GM18867 (cell line): Measurements from ENCODE around the gene APBA2.

ENCODE experiments used
- ATAC-seq: cut with Tn5 transposase; IDR thresholded peaks from one replicate; pipeline ENCODE4 v1.9.1; 2021; ENCODE audit warnings: mild to moderate bottlenecking, moderate library complexity; ENCODE audit not compliant: unreplicated experiment

The APBA2 gene

GRCh38 chr15:28933710-28934445, 48.1 kb downstream of the APBA2 start:
- ATAC-seq, result no peak

- no peak for ATAC-seq
Measured at GRCh38 chr15:28934645-28935044, 48.9 kb downstream of the APBA2 start.

DNA sequence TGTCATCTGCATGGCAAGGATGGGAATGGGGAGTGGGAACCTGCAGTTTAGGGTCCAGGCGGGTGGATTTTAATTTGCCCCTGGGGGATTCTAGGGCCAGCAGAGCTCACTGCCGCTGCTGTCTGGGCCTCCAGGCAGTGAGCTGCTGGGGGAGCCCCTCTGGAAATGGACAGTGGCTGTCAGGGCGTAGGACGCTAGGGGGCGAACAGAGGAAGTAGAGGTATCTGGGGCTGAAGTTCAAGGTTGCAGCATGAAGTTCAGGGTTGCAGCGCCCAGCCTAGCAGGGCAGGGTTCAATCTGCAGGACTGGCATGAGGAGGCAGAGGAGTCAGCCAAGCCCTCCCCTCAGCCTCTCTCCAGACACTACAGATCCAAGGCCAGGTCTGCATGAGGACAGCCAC, 49.5 kb downstream of the APBA2 start:
- no peak for ATAC-seq

DNA sequence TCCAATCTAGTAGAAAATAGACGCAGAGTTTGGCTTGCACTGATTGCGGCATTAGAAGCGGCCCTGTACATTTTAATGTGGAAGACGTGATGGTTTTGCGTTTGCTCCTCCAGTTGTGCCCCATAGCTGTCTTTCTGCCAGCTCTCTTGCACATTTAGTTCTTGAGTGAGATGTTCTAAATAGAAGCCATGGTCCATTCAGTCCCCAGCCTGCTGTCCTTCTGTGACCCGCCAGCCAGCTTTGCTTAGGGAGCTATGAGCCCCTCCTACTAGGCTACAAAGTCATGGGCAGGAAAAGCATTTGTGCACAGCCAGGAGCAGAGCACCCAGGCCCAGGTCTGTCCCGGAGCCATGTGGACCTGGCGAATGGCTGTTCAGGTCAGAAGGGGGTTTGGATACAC, 50.3 kb downstream of the APBA2 start:
- ATAC-seq, result no peak

- ATAC-seq, result no peak
Measured at GRCh38 chr15:28936481-28936881, 50.7 kb downstream of the APBA2 start.

- ATAC-seq, result no peak
Measured at GRCh38 chr15:28937271-28937670, 51.5 kb downstream of the APBA2 start.

DNA sequence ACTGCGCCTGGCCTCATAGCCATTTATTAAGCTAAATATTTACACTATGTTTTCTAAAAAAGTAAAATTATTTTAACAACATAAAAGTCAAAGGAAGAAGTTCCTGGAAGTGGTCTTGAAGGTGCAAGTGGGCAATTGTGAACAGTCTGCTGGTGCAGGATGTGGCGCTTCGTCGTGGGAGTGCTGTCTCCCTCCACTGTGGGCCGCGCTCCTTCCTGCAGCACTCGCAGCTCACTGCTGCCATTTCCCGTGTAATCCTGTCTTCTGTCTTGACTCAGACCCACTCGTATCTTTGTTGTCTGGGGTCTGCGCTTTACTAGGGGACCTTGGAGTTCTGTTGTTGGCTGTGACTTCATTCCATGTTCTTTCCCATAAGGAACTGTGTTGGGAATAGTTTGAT, 56.3 kb downstream of the APBA2 start:
- ATAC-seq, result no peak

- no peak for ATAC-seq
Measured at GRCh38 chr15:28942571-28942970, 56.8 kb downstream of the APBA2 start.

GRCh38 chr15:28943146-28943545, 57.4 kb downstream of the APBA2 start:
- no peak for ATAC-seq

- ATAC-seq, result no peak
Measured at GRCh38 chr15:28943611-28944230, 57.9 kb downstream of the APBA2 start.

DNA sequence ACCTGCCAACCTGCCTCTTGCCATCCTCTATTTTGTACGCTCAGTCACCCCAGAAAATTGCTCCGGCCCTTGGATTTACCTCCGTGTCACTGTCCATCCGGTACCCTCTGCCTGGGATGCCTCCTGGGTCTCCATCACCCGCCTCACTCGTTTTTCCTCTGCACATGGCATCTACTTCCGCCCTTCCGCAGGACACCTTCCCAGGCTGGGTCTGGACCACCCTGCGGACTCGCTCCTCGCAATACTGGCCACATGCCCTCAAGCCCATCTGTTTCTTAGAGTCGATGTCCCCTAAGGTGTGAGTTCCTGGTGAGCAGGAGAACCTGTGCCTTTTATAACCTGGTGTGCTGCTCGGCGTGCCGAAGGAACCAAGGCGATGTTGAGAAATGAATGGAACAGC, 58.5 kb downstream of the APBA2 start:
- ATAC-seq, result no peak

DNA sequence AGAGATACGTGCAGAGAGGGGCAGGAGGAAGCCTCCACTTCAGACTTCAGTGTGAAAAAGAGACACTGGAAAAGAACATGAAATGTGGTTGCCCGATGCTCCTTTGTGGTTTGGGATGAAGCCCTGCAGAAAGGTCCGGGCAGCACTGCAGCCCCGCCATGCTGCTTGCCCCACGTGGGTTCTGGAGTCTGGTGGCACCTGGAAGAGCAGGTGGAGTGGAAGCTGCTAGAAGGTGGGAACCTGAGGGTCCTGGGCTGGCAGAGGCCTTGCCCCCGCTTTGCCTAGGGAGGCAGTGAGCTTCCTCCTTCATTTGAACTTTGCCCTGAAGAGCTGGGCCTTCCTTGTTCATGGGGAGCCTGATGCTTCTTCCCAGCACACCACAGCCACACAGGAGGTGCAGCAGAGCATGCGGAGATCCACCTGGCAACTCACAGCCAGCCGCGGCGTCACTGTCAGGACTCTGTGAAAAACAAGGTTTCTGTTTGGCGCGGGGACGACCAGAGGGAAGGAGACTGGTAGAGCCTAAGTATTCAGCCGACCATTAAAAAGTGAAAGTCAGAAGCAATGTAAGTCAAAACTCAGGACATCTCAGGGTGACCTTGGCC, 59.0 kb downstream of the APBA2 start:
- no peak for ATAC-seq

DNA sequence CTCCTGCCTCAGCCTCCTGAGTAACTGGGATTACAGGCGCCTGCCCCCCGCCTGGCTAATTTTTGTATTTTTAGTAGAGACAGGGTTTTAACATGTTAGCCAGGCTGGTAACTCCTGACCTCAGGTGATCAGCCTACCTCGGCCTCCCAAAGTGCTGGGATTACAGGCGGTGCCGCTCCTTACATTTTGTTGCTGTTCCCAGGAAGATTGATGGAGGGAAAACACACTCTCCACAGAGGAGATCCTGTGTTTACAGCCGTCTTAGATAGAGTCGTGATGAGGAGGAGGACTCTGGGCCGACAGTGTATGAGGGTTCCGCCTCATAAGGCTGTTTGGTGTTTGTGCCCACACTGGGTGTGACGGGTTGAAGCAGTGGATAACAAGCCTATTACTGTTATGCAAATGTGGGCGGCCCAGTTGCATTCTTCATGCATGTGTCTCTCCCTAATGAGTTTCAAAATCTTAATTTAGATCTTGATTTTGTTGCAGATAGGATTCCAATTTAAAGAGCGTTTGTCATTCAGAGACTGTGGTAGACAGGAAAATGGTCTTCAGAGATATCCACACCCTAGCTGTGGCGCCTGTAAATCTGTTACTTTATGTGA, 60.0 kb downstream of the APBA2 start:
- no peak for ATAC-seq

GRCh38 chr15:28946803-28947202, 61.0 kb downstream of the APBA2 start:
- ATAC-seq, result no peak

- ATAC-seq, result no peak
Measured at GRCh38 chr15:28947221-28947674, 61.5 kb downstream of the APBA2 start.

DNA sequence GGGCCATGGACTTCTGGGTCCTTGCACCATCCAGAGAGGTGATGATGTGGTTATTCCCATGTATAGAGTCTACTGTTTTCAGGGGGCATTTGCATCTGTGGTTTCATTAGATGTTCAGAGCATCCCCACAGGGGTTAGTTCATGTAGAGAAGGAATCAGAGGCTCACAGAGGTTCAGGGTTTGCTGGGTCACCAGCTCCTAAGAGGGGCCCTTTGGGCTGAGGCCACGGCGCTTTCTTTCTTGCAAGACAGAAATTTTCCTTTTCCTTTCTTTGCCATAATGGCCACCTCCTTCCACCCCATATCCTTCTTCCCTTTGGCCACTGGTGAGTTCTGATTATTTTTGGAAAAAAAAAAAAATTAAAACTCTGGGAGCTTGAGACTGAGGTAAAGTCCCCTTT, 62.3 kb downstream of the APBA2 start:
- ATAC-seq, result no peak

DNA sequence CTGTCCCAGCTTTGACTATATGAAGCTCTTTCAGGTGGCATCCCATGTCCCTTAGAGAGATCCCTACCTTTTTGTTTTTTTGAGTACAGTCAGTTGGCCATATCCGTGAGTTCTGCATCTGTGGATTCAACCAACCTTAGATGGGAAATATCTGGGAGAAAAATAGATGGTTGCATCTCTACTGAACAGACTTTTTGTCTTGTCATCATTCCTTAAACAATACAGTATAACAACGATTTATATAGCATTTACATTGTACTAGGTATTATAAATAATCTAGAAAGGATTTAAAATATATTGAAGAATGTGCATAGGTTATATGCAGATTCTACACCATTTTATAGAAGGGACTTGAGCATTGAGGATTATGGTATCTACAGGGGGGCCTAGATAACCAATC, 65.1 kb downstream of the APBA2 start:
- ATAC-seq, result no peak

GRCh38 chr15:28952666-28953491, 67.1 kb downstream of the APBA2 start:
- no peak for ATAC-seq

DNA sequence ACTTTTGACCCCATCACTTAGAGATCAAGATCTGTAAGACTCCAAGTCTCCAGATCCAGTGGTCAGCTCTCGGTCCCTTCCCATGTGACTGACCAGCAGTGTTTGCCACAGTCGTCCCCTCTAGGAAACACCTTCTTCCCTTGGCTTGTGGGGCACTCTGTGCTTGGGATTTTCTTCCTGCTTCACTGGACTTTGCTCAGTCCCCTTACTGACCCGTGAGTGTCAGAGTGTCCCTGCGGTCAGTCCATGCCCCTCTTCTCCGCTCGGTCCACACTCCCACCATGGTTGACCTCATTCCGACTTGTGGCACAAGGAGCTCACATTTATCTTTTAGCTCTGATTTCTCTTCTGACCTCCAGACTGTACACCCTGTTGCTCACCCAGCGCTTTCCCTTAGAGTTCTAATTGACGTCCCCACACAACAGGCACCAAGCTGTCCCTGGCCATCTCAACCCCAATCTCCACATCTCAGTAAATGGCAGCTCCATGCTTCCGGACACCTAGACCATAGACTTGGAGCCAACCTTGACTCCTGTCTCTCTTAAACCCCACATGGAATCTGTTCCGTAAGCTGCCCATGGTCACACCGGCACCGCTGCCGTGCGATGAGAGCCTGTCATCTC, 67.9 kb downstream of the APBA2 start:
- no peak for ATAC-seq

DNA sequence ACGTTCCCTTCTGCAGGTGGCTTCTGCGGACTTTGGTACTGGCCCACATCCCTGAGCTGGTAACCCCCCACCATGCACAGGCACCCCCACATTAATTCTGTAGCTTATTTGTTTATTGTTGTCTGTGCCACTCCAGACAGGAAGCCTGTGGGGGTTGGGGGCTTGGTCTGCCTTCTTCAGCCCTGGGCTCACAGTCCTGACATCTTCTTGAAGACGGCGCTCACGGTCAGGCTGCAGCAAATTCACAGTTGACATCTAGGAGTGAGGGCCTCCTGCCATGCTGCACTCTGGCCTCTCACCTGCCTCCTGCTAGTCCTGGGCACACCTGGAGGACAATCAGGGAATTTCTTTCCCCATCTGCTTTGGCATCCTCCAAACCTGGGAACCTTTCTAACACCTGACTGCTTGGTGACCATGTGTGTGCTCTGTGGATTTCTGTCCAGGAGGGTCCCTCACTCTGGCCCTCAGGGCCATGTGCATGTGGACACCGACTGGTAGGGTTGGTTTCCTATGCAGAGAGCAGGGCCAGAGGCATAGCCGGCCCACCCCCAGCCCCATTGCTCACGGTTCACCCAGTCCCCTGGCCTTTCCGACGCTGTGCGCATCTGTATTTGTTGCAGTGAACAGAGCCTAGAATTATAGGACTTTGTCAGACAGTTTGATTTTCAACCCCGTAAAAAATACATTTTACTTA, 68.8 kb downstream of the APBA2 start:
- no peak for ATAC-seq
